ENCODE data around the gene KIF14. TPM values are rescaled to one million over a fixed set of nuclear protein-coding genes. Genes with fewer than 3 reads are reported as not detected.

KIF14 gene
- total RNA-seq, 1 donor from 2014 or later = 0.38 TPM

GRCh38 chr1:200518524-200518923, 102.0 kb downstream of the KIF14 start:
- DNase-seq = no peak
- POLR2A ChIA-PET = no interaction called here
- Mint-ChIP-seq H3K27me3 (peaks cover 4% of the 10 kb centered on the region), H3K9me3 (no peaks in the 10 kb centered on the region), H3K4me1 (no peaks in the 10 kb centered on the region), H3K4me3 (no peak overlapping the region), H3K36me3 (ENCODE audit: low read depth) (no peaks in the 10 kb centered on the region), H3K27ac (no peak overlapping the region)
- TF ChIP-seq, protein P1, sequence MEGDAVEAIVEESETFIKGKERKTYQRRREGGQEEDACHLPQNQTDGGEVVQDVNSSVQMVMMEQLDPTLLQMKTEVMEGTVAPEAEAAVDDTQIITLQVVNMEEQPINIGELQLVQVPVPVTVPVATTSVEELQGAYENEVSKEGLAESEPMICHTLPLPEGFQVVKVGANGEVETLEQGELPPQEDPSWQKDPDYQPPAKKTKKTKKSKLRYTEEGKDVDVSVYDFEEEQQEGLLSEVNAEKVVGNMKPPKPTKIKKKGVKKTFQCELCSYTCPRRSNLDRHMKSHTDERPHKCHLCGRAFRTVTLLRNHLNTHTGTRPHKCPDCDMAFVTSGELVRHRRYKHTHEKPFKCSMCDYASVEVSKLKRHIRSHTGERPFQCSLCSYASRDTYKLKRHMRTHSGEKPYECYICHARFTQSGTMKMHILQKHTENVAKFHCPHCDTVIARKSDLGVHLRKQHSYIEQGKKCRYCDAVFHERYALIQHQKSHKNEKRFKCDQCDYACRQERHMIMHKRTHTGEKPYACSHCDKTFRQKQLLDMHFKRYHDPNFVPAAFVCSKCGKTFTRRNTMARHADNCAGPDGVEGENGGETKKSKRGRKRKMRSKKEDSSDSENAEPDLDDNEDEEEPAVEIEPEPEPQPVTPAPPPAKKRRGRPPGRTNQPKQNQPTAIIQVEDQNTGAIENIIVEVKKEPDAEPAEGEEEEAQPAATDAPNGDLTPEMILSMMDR (IDR thresholded peaks at IDR 0.05) = no peak
- intact Hi-C loops (cut with micrococcal nuclease) = no loop called here
- CTCF ChIA-PET = no interaction called here
- no peak for ATAC-seq (ENCODE audit: low read depth)

DNA sequence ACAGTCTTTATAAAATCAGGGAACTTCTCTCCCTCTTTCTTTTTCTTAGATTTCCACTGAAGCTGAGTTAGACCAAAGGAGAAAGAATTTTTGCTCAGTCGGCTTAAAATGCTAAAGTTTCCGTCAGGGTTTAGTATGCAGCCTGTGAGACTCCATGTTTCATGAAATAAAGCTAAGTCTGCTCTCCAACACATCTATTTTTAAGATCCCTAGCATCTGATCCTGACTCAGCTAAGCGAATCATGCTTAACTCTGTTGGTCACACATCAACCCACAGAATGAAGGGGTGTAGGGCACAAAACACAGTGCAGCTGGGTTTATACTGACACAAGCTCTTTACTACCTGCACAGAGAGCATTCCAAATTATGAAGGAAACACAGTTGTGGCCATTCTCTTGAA, 108.4 kb downstream of the KIF14 start:
- Mint-ChIP-seq H3K27me3 (peaks cover 16% of the 10 kb centered on the region), H3K36me3 (ENCODE audit: low read depth) (no peaks in the 10 kb centered on the region), H3K27ac (no peak overlapping the region), H3K4me1 (no peaks in the 10 kb centered on the region), H3K9me3 (no peaks in the 10 kb centered on the region), H3K4me3 (no peak overlapping the region)
- DNase-seq (no peak), ATAC-seq (ENCODE audit: low read depth) (no peak)
- ChIA-PET CTCF (interaction anchor here (1.9 kb wide), 1 partner anchor 827 kb away, joined by 9 read pairs; no protein-coding TSS in a partner anchor), POLR2A (interaction anchor here (0.6 kb wide), 1 partner anchor 122 kb away, joined by 4 read pairs; no protein-coding TSS in a partner anchor)
- intact Hi-C loops (cut with micrococcal nuclease) = loop anchor here (5.0 kb wide), 1 partner anchor 1755 kb away; no protein-coding TSS in a partner anchor
- TF ChIP-seq, protein P1 (IDR thresholded peaks at IDR 0.05) = no peak

DNA sequence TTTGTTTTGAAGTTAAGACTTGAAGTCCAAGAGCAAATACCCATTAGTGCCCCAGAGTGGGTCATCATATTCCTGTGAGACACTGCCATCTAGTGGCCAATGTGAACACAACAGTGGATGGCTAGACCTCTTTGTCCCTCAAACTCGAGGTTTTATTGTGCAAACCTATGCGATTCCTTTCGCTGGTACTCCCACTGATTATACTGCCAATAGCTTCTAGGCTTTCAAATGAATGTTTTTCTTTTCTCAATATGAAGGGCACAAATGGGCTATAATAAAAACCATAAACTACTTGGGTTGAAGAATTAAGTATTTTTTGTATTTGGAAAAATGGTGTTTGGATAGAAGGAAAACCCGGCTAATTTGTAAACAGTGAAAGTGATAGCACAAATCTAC, 110.3 kb downstream of the KIF14 start:
- intact Hi-C loops (cut with micrococcal nuclease) = loop anchor here (1.0 to 5.0 kb wide), 3 partner anchors 371 to 1753 kb away; no protein-coding TSS in a partner anchor
- H3K4me3 Mint-ChIP-seq = no peak overlapping the region
- ATAC-seq (ENCODE audit: low read depth) (peak; percentile 78), DNase-seq (no peak)
- no peaks in the 10 kb centered on the region for H3K36me3 Mint-ChIP-seq (ENCODE audit: low read depth)
- TF ChIP-seq, protein P1 (IDR thresholded peaks at IDR 0.05) = peak; percentile 89
- POLR2A ChIA-PET = no interaction called here
- H3K27ac Mint-ChIP-seq = no peak overlapping the region
- no peaks in the 10 kb centered on the region for H3K9me3 Mint-ChIP-seq
- no peaks in the 10 kb centered on the region for H3K4me1 Mint-ChIP-seq
- H3K27me3 Mint-ChIP-seq = peaks cover 17% of the 10 kb centered on the region
- CTCF ChIA-PET = interaction anchor here (0.9 to 2.9 kb wide), 5 partner anchors 9 to 825 kb away, joined by 3 to 46 read pairs (median 5); no protein-coding TSS in a partner anchor

DNA sequence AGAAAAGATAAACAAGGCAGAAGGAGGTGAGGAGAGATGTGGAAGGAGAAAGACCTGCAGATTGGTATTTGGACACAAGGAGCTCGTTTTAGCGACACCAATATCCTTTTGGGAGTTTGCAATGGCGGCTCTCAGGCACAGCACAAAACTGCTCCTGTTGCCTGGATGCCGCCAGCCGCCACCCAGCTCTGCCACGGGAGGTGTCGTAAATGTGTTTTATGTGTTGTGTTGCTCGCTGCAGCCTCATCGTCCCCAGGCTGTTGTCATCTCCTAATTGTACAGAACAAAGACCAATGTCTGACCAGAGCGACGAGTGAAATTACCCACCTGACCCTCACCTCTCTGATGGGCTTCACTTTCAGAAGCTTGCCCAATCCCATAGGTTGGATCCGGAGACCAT, 114.1 kb downstream of the KIF14 start:
- Mint-ChIP-seq H3K27me3 (peaks cover 15% of the 10 kb centered on the region), H3K9me3 (no peaks in the 10 kb centered on the region), H3K4me3 (no peak overlapping the region), H3K36me3 (ENCODE audit: low read depth) (no peaks in the 10 kb centered on the region), H3K27ac (no peak overlapping the region), H3K4me1 (peaks cover 3% of the 10 kb centered on the region)
- intact Hi-C loops (cut with micrococcal nuclease) = no loop called here
- DNase-seq = no peak
- CTCF ChIA-PET = interaction anchor here (1.1 kb wide), 1 partner anchor 822 kb away, joined by 3 read pairs; no protein-coding TSS in a partner anchor
- POLR2A ChIA-PET = no interaction called here
- TF ChIP-seq, protein P1 (IDR thresholded peaks at IDR 0.05) = no peak
- no peak for ATAC-seq (ENCODE audit: low read depth)

- no peak overlapping the region for H3K4me3 Mint-ChIP-seq
- CTCF ChIA-PET = no interaction called here
- H3K9me3 Mint-ChIP-seq = no peaks in the 10 kb centered on the region
- intact Hi-C loops (cut with micrococcal nuclease) = no loop called here
- DNase-seq = no peak
- POLR2A ChIA-PET = no interaction called here
- H3K27me3 Mint-ChIP-seq = peaks cover 14% of the 10 kb centered on the region
- TF ChIP-seq, protein P1 (IDR thresholded peaks at IDR 0.05) = no peak
- no peak overlapping the region for H3K27ac Mint-ChIP-seq
- H3K36me3 Mint-ChIP-seq (ENCODE audit: low read depth) = no peaks in the 10 kb centered on the region
- peaks cover 3% of the 10 kb centered on the region for H3K4me1 Mint-ChIP-seq
- ATAC-seq (ENCODE audit: low read depth) = no peak
Measured at GRCh38 chr1:200505257-200505656, 115.3 kb downstream of the KIF14 start.

Other genes with a start within 250 kb of the KIF14 start
- gene ZNF281, start 210.7 kb downstream of the KIF14 start, total RNA-seq = 28.2 and 31.2 TPM in 2 replicates
- gene DDX59, start 49.2 kb upstream of the KIF14 start, total RNA-seq = 27.6 and 28.2 TPM in 2 replicates
- 0.71 and 0.86 TPM in 2 replicates for gene CAMSAP2, start 118.1 kb upstream of the KIF14 start, total RNA-seq

Measured in activated B cell treated with CpG ODN at 0.5 μM for 24 hours (primary cell).